Measurements from ENCODE around the gene ESRRA. TPM values are rescaled to one million over a fixed set of nuclear protein-coding genes. Genes with fewer than 3 reads are reported as not detected.

Gene ESRRA
- total and polyA plus RNA-seq, 2 of the 8 experiments (the other 6 are each of a cell fraction or from before 2014, with no cell fraction given) = 18.2 to 37.0 TPM

DNA sequence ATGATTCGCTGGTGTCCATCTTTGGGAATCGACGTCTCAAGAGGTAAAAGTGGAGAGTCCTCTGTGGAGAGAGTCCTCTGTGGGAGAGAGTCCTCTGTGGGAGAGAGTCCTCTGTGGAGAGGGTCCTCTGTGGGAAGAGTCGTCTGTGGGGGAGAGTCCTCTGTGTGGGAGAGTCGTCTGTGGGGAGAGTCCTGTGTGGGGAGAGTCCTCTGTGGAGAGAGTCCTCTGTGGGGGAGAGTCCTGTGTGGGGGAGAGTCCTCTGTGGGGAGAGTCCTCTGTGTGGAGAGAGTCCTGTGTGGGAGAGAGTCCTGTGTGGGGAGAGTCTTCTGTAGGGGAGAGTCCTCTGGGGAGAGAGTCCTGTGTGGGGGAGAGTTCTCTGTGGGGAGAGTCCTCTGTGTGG lies 15.7 kb downstream of the ESRRA start (continued):
- TF ChIP-seq, protein P1, sequence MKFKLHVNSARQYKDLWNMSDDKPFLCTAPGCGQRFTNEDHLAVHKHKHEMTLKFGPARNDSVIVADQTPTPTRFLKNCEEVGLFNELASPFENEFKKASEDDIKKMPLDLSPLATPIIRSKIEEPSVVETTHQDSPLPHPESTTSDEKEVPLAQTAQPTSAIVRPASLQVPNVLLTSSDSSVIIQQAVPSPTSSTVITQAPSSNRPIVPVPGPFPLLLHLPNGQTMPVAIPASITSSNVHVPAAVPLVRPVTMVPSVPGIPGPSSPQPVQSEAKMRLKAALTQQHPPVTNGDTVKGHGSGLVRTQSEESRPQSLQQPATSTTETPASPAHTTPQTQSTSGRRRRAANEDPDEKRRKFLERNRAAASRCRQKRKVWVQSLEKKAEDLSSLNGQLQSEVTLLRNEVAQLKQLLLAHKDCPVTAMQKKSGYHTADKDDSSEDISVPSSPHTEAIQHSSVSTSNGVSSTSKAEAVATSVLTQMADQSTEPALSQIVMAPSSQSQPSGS (IDR thresholded peaks at IDR 0.05; ENCODE audit: low read length) = no peak
- no peak for TF ChIP-seq YY1 (IDR thresholded peaks at IDR 0.05; ENCODE audit: low read depth, low read length)
- no peak for TF ChIP-seq RFX5 (IDR thresholded peaks at IDR 0.05; ENCODE audit: borderline replicate concordance, low read depth, low read length)
- TF ChIP-seq TEAD4 (IDR thresholded peaks at IDR 0.05; ENCODE audit: low read depth, low read length) = no peak
- TF ChIP-seq SIX5 (IDR thresholded peaks at IDR 0.05; ENCODE audit: low read depth, low read length) = no peak
- no peak for TF ChIP-seq RXRA (IDR thresholded peaks at IDR 0.05; ENCODE audit: insufficient read depth, low read depth, low read length)
- TF ChIP-seq SIN3A (conservative IDR thresholded peaks at IDR 0.05 in 1 of 2, IDR thresholded peaks at IDR 0.05 in 1 of 2; ENCODE audit: low read depth in 1 of 2, low read length in 2 of 2) = no peak
- no peak for TF ChIP-seq EP300 (IDR thresholded peaks at IDR 0.05; ENCODE audit: borderline replicate concordance in 1 of 2, low read depth in 2 of 2, low read length in 2 of 2)
